Heart left ventricle (tissue), 16 donors: Measurements from ENCODE around the gene PYGL. TPM values are rescaled to one million over a fixed set of nuclear protein-coding genes. Genes with fewer than 3 reads are reported as not detected.
A peak's percentile ranks its signal among the peaks of the same experiment; 100 is the strongest.
"Not testable (repeated sequence)": the region's sequence is repeated elsewhere in the genome, so short reads cannot be mapped to it uniquely, and the experiment has no call there.

Source experiments
- ATAC-seq, 4 donors: fragments of 200-7000 bp; cut with Tn5 transposase; one replicate each; pipeline ENCODE4 v1.9.1; 2020 to 2022; ENCODE audit warnings: moderate library complexity in 4 of 4, mild to moderate bottlenecking in 3 of 4, moderate number of reproducible peaks in 1 of 4
- DNase-seq, 5 donors: peaks; one replicate each; pipeline ENCODE4 v3.0.0-alpha.2; 2020
- H3K27ac ChIP-seq, 12 donors: fragments of 200-600 bp; sonication (generic) in 4 of 12; one replicate each; pipeline versions ENCODE4 v1.5.0 to v1.8.0; 2016 to 2022; ENCODE audit warnings: mild to moderate bottlenecking in 2 of 12
- H3K27me3 ChIP-seq, 9 donors: fragments of 200-600 bp; sonication (generic) in 2 of 9; one replicate each; pipeline versions ENCODE4 v1.5.1 to v1.8.0; 2016 to 2022; ENCODE audit warnings: mild to moderate bottlenecking in 3 of 9
- H3K36me3 ChIP-seq, 9 donors: fragments of 200-600 bp; sonication (generic) in 2 of 9; one replicate each; pipeline versions ENCODE4 v1.5.0 to v1.8.0; 2018 to 2022; ENCODE audit warnings: mild to moderate bottlenecking in 2 of 9
- H3K4me1 ChIP-seq, 12 donors: fragments of 200-600 bp; sonication (generic) in 4 of 12; one replicate each; pipeline versions ENCODE4 v1.5.0 to v1.8.0; 2016 to 2022; ENCODE audit warnings: mild to moderate bottlenecking in 3 of 12
- H3K4me3 ChIP-seq, 12 donors: fragments of 200-600 bp; sonication (generic) in 4 of 12; one replicate each; pipeline versions ENCODE4 v1.5.0 to v1.8.0; 2017 to 2022; ENCODE audit warnings: mild to moderate bottlenecking in 9 of 12, moderate library complexity in 4 of 12
- H3K9me3 ChIP-seq, 12 donors: fragments of 200-600 bp; sonication (generic) in 4 of 12; one replicate each; pipeline versions ENCODE4 v1.5.0 to v1.8.0; 2016 to 2022; ENCODE audit warnings: mild to moderate bottlenecking in 1 of 12
- CTCF ChIP-seq, 12 donors: fragments of 200-600 bp; sonication (generic) in 4 of 12; IDR thresholded peaks; one replicate each; pipeline versions ENCODE4 v1.5.0 to v1.8.0; 2018 to 2022; ENCODE audit warnings: antibody characterized with exemption in 12 of 12, mild to moderate bottlenecking in 5 of 12
- POLR2A ChIP-seq, 2 donors: fragments of 450-650 bp; IDR thresholded peaks; one replicate each; pipeline ENCODE4 v1.6.1; 2017; ENCODE audit warnings: antibody characterized with exemption in 2 of 2, mild to moderate bottlenecking in 2 of 2, moderate library complexity in 2 of 2
- WGBS, 4 donors: extraction: QIAGEN DNeasy Blood & Tissue Kit in 2 of 4; methylation state at CpG; one replicate each; pipeline versions ENCODE4 v1.1.5 to v1.1.7; 2013 to 2018; 5-methylcytosine and 5-hydroxymethylcytosine counted together
- intact Hi-C, 10 donors: fragments of 100-400 bp; cut with DNase I; formaldehyde crosslinking; loops; one replicate each; pipeline versions ENCODE4 v1.11.1 to v1.14.2; 2022
- polyA plus RNA-seq, 2 donors: library from polyadenylated mRNA; stranded (reverse); fragments of 200-250 nt; gene quantifications; one replicate each; pipeline ENCODE4 v1.2.3, GENCODE V29; 2013
- total RNA-seq, 9 donors: library from RNA; depleted of rRNA in 2 of 9; stranded (reverse); fragments of >200 nt in 2 of 9; fragmentation: NEBNext Ultra II Directional in 3 of 9; extraction: Animal tissue kit (Norgen Biotek cat#: 25700) in 3 of 9; gene quantifications; one replicate each; pipeline versions ENCODE4 v1.1.0 to v1.2.4, GENCODE V29; 2016 to 2023
- donor health status: ischemic (EF 13 %, LVEDD 7.1; RV severe dilation, severe dysfunction).
- donor health status: healthy with polysubstance abuse.
- donor health status: DM: no; HTN: yes; CAD: no.
- donor health status: DM: no; HTN: no; CAD: no.
- donor health status: ischemic (EF 25% LVEDD 6.9; RV normal size, moderate dysfunction).
- donor health status: ischemic (EF 25% LVEDD 5.7; RV mildly dilated, moderate dysfunction).
- donor health status: healthy.
- donor health status: DM: yes; HTN: yes; CAD: no.
- donor health status: ischemic (EF 35%, LVEDD 5.7; RV mildly dilated, moderate dysfunction).
- donor health status: nonischemic (EF 11% LVEDD 7.7; RV severe dilation, severe dysfunction).
- donor health status: DM: yes; HTN: yes; CAD: no.
- donor health status: PGD.
- donor health status: ischemic (EF 29% LVEDD 5.4; RV normal size, mild dysfunction).
- donor health status: nonischemic (EF 23%, LVEDD 6.1; RV moderate dilation, normal function).

PYGL gene
- total and polyA plus RNA-seq, 11 donors: 2.3 to 25.5 (median 6.7) TPM

GRCh38 chr14:50943261-50943942, 881 bp downstream of the PYGL start:
- Histone ChIP-seq H3K27ac (peak overlapping the region in 10 of 12 donors; percentile 19 to 92 (median 72)), H3K4me1 (peaks cover 0 to 18% (median 6%) of the 10 kb centered on the region in 12 donors), H3K27me3 (no peaks in the 10 kb centered on the region), H3K9me3 (no peaks in the 10 kb centered on the region), H3K4me3 (peak overlapping the region; percentile 58 to 89 (median 79)), H3K36me3 (peaks cover 0 to 6% (median 0%) of the 10 kb centered on the region in 9 donors)
- 9 to 19% (median 10%) methylated on average over 18 to 26 of the region's 26 CpGs for whole genome bisulfite sequencing, 4 donors
- DNase-seq: peak; percentile 30 to 68 (median 61)
- intact Hi-C loops: no loop called here
- ATAC-seq: peak in 3 of 4 donors; percentile 63 to 68 (median 65)
- TF ChIP-seq POLR2A (IDR thresholded peaks at IDR 0.05) (no peak), CTCF (IDR thresholded peaks at IDR 0.05) (no peak)

GRCh38 chr14:50941638-50942037, 2.6 kb downstream of the PYGL start:
- ATAC-seq, intact Hi-C loops: not testable (repeated sequence)

GRCh38 chr14:50941151-50941550, 3.1 kb downstream of the PYGL start:
- no peak overlapping the region for H3K4me3 ChIP-seq
- intact Hi-C loops: no loop called here

More at GRCh38 chr14:50941638-50942037, 2.6 kb downstream of the PYGL start:
- H3K9me3 ChIP-seq, H3K36me3 ChIP-seq, H3K27ac ChIP-seq, H3K27me3 ChIP-seq, DNase-seq, H3K4me3 ChIP-seq: not testable (repeated sequence)
- peaks cover 0 to 34% (median 6%) of the 10 kb centered on the region in 12 donors for H3K4me1 ChIP-seq
- 96 to 98% (median 97%) methylated on average over 8 of the region's 8 CpGs for WGBS, 4 donors

GRCh38 chr14:50937800-50938199, 6.5 kb downstream of the PYGL start:
- H3K4me1 ChIP-seq: peaks cover 0 to 32% (median 0%) of the 10 kb centered on the region in 12 donors
- 78 to 86% (median 83%) methylated on average over 4 of the region's 4 CpGs for WGBS, 4 donors
- peak overlapping the region in 1 of 12 donors; percentile 68 for H3K27ac ChIP-seq

More at GRCh38 chr14:50941151-50941550, 3.1 kb downstream of the PYGL start:
- Histone ChIP-seq H3K36me3 (peaks cover 0 to 6% (median 0%) of the 10 kb centered on the region in 9 donors), H3K9me3 (no peaks in the 10 kb centered on the region), H3K27ac (no peak overlapping the region), H3K27me3 (no peaks in the 10 kb centered on the region), H3K4me1 (peaks cover 0 to 39% (median 6%) of the 10 kb centered on the region in 12 donors)
- ATAC-seq (no peak), DNase-seq (no peak)
- WGBS, 4 donors: 83 to 93% (median 90%) methylated on average over 6 of the region's 6 CpGs
- no peak for TF ChIP-seq POLR2A (IDR thresholded peaks at IDR 0.05)
- no peak for TF ChIP-seq CTCF (IDR thresholded peaks at IDR 0.05)

More at GRCh38 chr14:50937800-50938199, 6.5 kb downstream of the PYGL start:
- H3K27me3 ChIP-seq: no peaks in the 10 kb centered on the region
- peaks cover 0 to 35% (median 6%) of the 10 kb centered on the region in 9 donors for H3K36me3 ChIP-seq
- H3K9me3 ChIP-seq: no peaks in the 10 kb centered on the region
- TF ChIP-seq CTCF (IDR thresholded peaks at IDR 0.05) (no peak), POLR2A (IDR thresholded peaks at IDR 0.05) (no peak)
- intact Hi-C loops: no loop called here
- ATAC-seq (no peak), DNase-seq (no peak)
- H3K4me3 ChIP-seq: no peak overlapping the region
